ENCODE measurements around the gene MRPL33.

MRPL33 gene

DNA sequence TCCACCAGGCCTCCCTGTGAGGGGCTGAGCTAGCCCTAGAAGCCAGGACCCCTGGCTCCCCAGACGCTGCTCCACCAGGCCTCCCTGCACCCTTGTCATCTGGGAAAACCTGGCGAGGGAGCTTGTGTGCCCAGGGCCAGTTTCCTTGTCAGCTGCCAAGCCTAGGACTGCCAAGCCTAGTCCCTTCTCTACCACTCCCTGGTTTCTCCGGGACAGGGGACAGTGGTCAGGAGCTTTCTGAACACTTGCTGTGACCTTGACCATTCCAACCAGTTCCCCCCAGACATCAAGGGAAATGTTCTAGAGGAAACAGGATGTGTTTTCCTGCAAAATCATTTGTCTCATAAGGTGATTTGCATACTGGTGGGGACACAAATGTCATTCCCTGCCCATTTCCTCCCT is 41.3 kb upstream of the MRPL33 start:
- no peak overlapping the region for H3K27ac ChIP-seq (ENCODE audit: low read depth, low read length, severe bottlenecking)
- 84 to 86% methylated on average over 2 to 3 of the region's 3 CpGs for WGBS, 2 experiments (ENCODE audit: insufficient coverage in 2 of 2)
- H3K9me3 ChIP-seq (ENCODE audit: control insufficient read depth, low read length): no peaks in the 10 kb centered on the region
- no peaks in the 10 kb centered on the region for H3K36me3 ChIP-seq (ENCODE audit: control insufficient read depth, insufficient read depth, low read length)
- no peak overlapping the region for H3K4me3 ChIP-seq (ENCODE audit: extremely low read depth, insufficient read depth, low read length, poor library complexity, severe bottlenecking)
- H3K4me1 ChIP-seq (ENCODE audit: control insufficient read depth, insufficient read depth, low read length, poor library complexity, severe bottlenecking): peaks cover 5% of the 10 kb centered on the region

DNA sequence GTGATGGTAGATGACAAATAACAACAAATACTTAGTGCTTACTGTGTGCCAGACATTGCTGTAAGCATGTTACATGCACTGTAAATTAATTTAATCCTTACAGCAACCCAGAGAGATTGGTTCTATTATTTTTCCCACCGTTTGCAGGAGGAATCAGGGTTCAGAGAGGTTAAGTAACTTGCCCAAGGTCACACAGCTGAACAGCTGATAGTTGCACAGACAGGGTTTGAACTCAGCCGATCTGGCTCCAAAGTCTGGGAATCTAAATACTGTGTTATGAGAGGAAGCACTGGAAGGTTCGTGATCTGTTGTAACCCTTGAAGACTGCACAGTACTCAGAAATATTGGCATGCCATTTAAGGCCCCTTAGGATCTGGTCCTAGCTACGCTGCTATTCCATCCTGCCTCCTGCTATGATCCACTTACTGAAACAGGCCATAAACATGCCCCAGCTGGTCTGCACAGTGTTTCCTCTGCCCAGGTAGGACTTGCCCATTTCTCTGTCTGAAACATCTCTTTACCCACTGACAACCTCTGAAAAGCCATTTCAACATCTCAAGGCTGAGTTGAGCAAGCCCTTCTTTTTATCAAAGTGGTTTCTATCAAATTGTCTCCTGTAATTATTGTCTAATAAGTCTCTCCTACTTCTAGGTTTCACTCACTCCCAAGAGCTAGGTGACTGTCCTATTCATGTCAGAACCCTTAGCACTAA is 40.4 kb upstream of the MRPL33 start:
- WGBS, 2 experiments (ENCODE audit: insufficient coverage in 2 of 2): 75 to 78% methylated on average over 4 of the region's 4 CpGs
- no peaks in the 10 kb centered on the region for H3K36me3 ChIP-seq (ENCODE audit: control insufficient read depth, insufficient read depth, low read length)
- H3K9me3 ChIP-seq (ENCODE audit: control insufficient read depth, low read length): no peaks in the 10 kb centered on the region
- no peak overlapping the region for H3K27ac ChIP-seq (ENCODE audit: low read depth, low read length, severe bottlenecking)
- H3K4me1 ChIP-seq (ENCODE audit: control insufficient read depth, insufficient read depth, low read length, poor library complexity, severe bottlenecking): peaks cover 11% of the 10 kb centered on the region
- H3K4me3 ChIP-seq (ENCODE audit: extremely low read depth, insufficient read depth, low read length, poor library complexity, severe bottlenecking): no peak overlapping the region

GRCh38 chr2:27734305-27734704 is 37.2 kb upstream of the MRPL33 start:
- no CpG with 5 or more reads among the region's 1 CpG for WGBS, 2 experiments (ENCODE audit: insufficient coverage in 2 of 2)
- no peaks in the 10 kb centered on the region for H3K9me3 ChIP-seq (ENCODE audit: control insufficient read depth, low read length)
- no peak overlapping the region for H3K27ac ChIP-seq (ENCODE audit: low read depth, low read length, severe bottlenecking)
- no peaks in the 10 kb centered on the region for H3K36me3 ChIP-seq (ENCODE audit: control insufficient read depth, insufficient read depth, low read length)
- no peak overlapping the region for H3K4me3 ChIP-seq (ENCODE audit: extremely low read depth, insufficient read depth, low read length, poor library complexity, severe bottlenecking)
- peaks cover 11% of the 10 kb centered on the region for H3K4me1 ChIP-seq (ENCODE audit: control insufficient read depth, insufficient read depth, low read length, poor library complexity, severe bottlenecking)

GRCh38 chr2:27735263-27735904 is 36.1 kb upstream of the MRPL33 start:
- Histone ChIP-seq H3K4me1 (ENCODE audit: control insufficient read depth, insufficient read depth, low read length, poor library complexity, severe bottlenecking) (peaks cover 11% of the 10 kb centered on the region), H3K36me3 (ENCODE audit: control insufficient read depth, insufficient read depth, low read length) (no peaks in the 10 kb centered on the region), H3K27ac (ENCODE audit: low read depth, low read length, severe bottlenecking) (no peak overlapping the region), H3K4me3 (ENCODE audit: extremely low read depth, insufficient read depth, low read length, poor library complexity, severe bottlenecking) (peak overlapping the region; percentile 16), H3K9me3 (ENCODE audit: control insufficient read depth, low read length) (no peaks in the 10 kb centered on the region)
- 9 to 10% methylated on average over 27 to 50 of the region's 51 CpGs for WGBS, 2 experiments (ENCODE audit: insufficient coverage in 2 of 2)

GRCh38 chr2:27736031-27736889 is 35.3 kb upstream of the MRPL33 start:
- 93 to 94% methylated on average over 7 to 8 of the region's 10 CpGs for WGBS, 2 experiments (ENCODE audit: insufficient coverage in 2 of 2)
- Histone ChIP-seq H3K36me3 (ENCODE audit: control insufficient read depth, insufficient read depth, low read length) (no peaks in the 10 kb centered on the region), H3K27ac (ENCODE audit: low read depth, low read length, severe bottlenecking) (no peak overlapping the region), H3K9me3 (ENCODE audit: control insufficient read depth, low read length) (no peaks in the 10 kb centered on the region), H3K4me1 (ENCODE audit: control insufficient read depth, insufficient read depth, low read length, poor library complexity, severe bottlenecking) (peaks cover 11% of the 10 kb centered on the region), H3K4me3 (ENCODE audit: extremely low read depth, insufficient read depth, low read length, poor library complexity, severe bottlenecking) (no peak overlapping the region)

DNA sequence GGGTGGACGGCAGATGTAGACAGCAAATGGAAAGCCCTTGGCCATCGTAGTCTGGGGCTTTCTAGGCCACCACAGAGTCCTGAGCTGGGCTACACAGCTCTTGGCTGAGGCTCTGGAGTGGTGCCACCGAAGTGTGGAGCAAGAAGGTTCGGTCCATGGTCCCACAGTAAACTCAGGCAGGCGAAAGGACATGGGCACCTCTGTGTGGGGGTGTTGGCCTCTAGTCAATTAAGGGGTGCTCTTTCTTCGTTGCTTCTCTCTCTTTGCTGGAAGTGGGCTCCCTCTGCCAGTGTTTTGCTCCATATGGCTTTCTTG is 34.7 kb upstream of the MRPL33 start:
- no peaks in the 10 kb centered on the region for H3K9me3 ChIP-seq (ENCODE audit: control insufficient read depth, low read length)
- H3K36me3 ChIP-seq (ENCODE audit: control insufficient read depth, insufficient read depth, low read length): no peaks in the 10 kb centered on the region
- no peak overlapping the region for H3K27ac ChIP-seq (ENCODE audit: low read depth, low read length, severe bottlenecking)
- WGBS, 2 experiments (ENCODE audit: insufficient coverage in 2 of 2): 94 to 98% methylated on average over 5 to 6 of the region's 6 CpGs
- no peak overlapping the region for H3K4me3 ChIP-seq (ENCODE audit: extremely low read depth, insufficient read depth, low read length, poor library complexity, severe bottlenecking)
- H3K4me1 ChIP-seq (ENCODE audit: control insufficient read depth, insufficient read depth, low read length, poor library complexity, severe bottlenecking): peaks cover 11% of the 10 kb centered on the region

DNA sequence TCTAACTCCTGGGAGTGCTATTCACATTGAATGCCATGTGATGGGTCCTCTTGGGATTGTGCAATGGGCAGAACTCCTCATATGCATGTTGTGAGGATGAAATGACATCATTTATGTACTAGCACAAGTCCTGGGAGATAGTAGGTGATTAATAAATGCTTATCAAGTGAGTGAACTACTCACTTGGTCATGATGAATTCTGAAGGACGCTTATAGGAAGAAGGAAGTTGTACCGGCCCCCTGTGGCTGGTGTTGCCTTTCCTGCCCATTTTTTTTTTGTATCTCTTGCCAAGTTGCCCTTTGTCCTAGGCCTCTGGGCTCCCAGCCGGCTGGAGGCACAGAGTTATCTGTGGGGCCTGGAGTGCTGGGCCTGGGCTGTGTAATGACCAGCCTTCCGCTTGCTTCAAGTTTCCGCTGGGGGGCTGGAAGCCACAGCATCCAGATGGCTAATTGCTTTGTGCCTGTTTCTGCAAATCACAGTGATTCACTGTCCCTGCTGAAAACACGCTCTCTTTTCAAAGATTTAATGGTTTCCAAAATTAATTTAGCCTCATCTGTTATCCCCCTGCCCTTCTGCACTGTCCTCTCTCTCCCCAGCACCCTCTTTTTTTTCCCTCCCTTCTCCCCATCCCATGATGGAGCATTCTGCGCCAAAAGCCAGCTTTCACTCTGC is 33.7 kb upstream of the MRPL33 start:
- Histone ChIP-seq H3K9me3 (ENCODE audit: control insufficient read depth, low read length) (no peaks in the 10 kb centered on the region), H3K4me3 (ENCODE audit: extremely low read depth, insufficient read depth, low read length, poor library complexity, severe bottlenecking) (no peak overlapping the region), H3K27ac (ENCODE audit: low read depth, low read length, severe bottlenecking) (no peak overlapping the region), H3K36me3 (ENCODE audit: control insufficient read depth, insufficient read depth, low read length) (no peaks in the 10 kb centered on the region), H3K4me1 (ENCODE audit: control insufficient read depth, insufficient read depth, low read length, poor library complexity, severe bottlenecking) (peaks cover 11% of the 10 kb centered on the region)
- 77 to 91% methylated on average over 6 to 7 of the region's 7 CpGs for WGBS, 2 experiments (ENCODE audit: insufficient coverage in 2 of 2)

DNA sequence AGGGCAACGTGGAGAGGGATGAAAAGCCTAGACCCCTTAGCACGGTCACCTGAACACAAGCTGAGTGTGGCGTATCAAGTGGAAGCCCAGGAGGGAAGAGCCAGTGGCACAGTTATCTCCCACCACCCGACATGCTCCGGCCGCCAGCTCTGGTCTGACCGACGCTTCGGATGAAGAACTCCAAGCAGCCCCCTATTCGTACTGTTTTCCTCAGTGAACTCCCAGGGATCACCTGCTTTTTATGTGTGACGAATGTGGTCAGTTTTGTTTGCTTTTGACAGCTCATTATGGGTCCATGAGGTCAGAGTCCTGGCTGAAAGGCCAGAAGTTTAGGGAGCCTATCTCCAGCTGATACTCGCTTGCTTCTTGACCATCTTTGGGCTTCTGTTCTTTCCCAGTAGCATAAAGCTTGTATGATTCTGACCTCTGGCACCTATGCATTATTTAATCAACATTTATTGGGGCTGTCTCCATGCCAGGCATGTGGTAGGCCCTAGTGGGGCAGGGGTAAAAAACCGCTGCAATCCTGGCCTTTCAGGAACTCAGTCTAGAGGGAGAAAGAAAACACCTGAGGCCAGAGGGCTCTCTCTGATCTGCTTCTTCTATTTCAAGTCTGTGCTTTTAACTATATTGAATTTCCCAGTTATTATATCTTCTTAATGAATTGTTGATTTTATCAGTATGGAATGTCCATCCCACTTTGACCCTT is 33.0 kb upstream of the MRPL33 start:
- Histone ChIP-seq H3K27ac (ENCODE audit: low read depth, low read length, severe bottlenecking) (no peak overlapping the region), H3K4me1 (ENCODE audit: control insufficient read depth, insufficient read depth, low read length, poor library complexity, severe bottlenecking) (peaks cover 11% of the 10 kb centered on the region), H3K36me3 (ENCODE audit: control insufficient read depth, insufficient read depth, low read length) (no peaks in the 10 kb centered on the region), H3K4me3 (ENCODE audit: extremely low read depth, insufficient read depth, low read length, poor library complexity, severe bottlenecking) (no peak overlapping the region), H3K9me3 (ENCODE audit: control insufficient read depth, low read length) (no peaks in the 10 kb centered on the region)
- WGBS, 2 experiments (ENCODE audit: insufficient coverage in 2 of 2): 91 to 95% methylated on average over 10 to 12 of the region's 13 CpGs

GRCh38 chr2:27739058-27739373 is 32.5 kb upstream of the MRPL33 start:
- Histone ChIP-seq H3K36me3 (ENCODE audit: control insufficient read depth, insufficient read depth, low read length) (no peaks in the 10 kb centered on the region), H3K4me1 (ENCODE audit: control insufficient read depth, insufficient read depth, low read length, poor library complexity, severe bottlenecking) (peaks cover 11% of the 10 kb centered on the region), H3K27ac (ENCODE audit: low read depth, low read length, severe bottlenecking) (no peak overlapping the region), H3K9me3 (ENCODE audit: control insufficient read depth, low read length) (no peaks in the 10 kb centered on the region), H3K4me3 (ENCODE audit: extremely low read depth, insufficient read depth, low read length, poor library complexity, severe bottlenecking) (no peak overlapping the region)
- WGBS, 2 experiments (ENCODE audit: insufficient coverage in 2 of 2): 92 to 96% methylated on average over 4 of the region's 4 CpGs

GRCh38 chr2:27741673-27742072 is 29.8 kb upstream of the MRPL33 start:
- Histone ChIP-seq H3K36me3 (ENCODE audit: control insufficient read depth, insufficient read depth, low read length) (no peaks in the 10 kb centered on the region), H3K27ac (ENCODE audit: low read depth, low read length, severe bottlenecking) (no peak overlapping the region), H3K9me3 (ENCODE audit: control insufficient read depth, low read length) (no peaks in the 10 kb centered on the region), H3K4me1 (ENCODE audit: control insufficient read depth, insufficient read depth, low read length, poor library complexity, severe bottlenecking) (no peaks in the 10 kb centered on the region), H3K4me3 (ENCODE audit: extremely low read depth, insufficient read depth, low read length, poor library complexity, severe bottlenecking) (no peak overlapping the region)
- WGBS, 2 experiments (ENCODE audit: insufficient coverage in 2 of 2): 80 to 83% methylated on average over 1 of the region's 3 CpGs

Data from mesodermal cell (in vitro differentiated cells).